ENCODE results near the gene ING1. TPM values are rescaled to one million over a fixed set of nuclear protein-coding genes. Genes with fewer than 3 reads are reported as not detected.

Gene ING1
- total and polyA plus RNA-seq, 2 donors: 15.8 to 19.6 TPM

DNA sequence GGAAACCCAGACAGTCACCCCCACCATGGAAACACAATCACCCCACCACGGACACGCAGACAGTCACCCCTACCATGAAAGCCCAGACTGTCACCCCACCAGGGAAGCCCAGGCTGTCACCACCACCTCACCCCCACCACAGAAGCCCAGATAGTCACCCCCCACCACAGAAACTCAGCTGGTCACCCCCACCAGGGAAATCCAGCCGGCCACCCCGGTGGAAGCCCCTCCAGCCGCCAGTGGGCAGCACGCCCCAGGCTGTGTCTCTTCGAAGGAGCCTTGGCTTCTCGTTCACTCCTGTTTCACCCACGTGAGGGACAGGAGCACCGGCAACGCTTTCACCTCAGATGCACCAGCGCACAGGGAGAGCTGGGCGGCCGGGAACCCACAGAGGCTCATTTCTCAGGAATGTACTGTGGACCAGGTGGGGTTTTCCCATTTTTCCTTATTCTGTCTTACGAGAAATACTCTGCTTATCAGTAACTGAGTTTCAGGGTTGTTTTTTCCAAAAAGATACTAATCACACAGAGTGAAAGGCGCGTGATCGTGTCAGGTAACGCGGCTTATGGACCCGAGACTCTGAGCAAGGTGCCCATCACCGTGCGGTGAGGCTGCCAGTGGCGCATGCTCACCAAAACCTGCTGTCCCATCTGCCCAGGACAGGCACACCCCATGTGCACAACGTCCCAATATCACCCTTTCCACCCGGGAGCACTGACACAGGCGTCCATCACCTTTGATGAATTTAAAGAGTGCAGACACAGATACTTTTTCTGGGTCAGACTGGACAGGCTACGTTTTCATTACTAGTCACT lies 35.6 kb upstream of the ING1 start:
- DNase-seq (ENCODE audit: low read depth in 6 of 9, low spot score in 9 of 9): no peak
- Histone ChIP-seq H3K27me3 (ENCODE audit: control insufficient read depth in 2 of 2, insufficient read depth in 1 of 2, low read length in 1 of 2) (no peaks in the 10 kb centered on the region), H3K4me1 (ENCODE audit: control insufficient read depth in 2 of 2, insufficient read depth in 2 of 2, low read length in 2 of 2) (no peaks in the 10 kb centered on the region), H3K9me3 (ENCODE audit: control insufficient read depth in 2 of 2, insufficient read depth in 1 of 2, low read length in 1 of 2) (no peaks in the 10 kb centered on the region), H3K36me3 (ENCODE audit: control insufficient read depth in 2 of 2, insufficient read depth in 2 of 2, low read length in 1 of 2) (peaks cover 31 to 45% of the 10 kb centered on the region in 2 donors), H3K27ac (ENCODE audit: low read depth in 1 of 2, low read length in 1 of 2) (no peak overlapping the region), H3K4me3 (ENCODE audit: low read length in 2 of 2) (no peak overlapping the region)
- WGBS: 96% methylated on average over 28 of the region's 28 CpGs

DNA sequence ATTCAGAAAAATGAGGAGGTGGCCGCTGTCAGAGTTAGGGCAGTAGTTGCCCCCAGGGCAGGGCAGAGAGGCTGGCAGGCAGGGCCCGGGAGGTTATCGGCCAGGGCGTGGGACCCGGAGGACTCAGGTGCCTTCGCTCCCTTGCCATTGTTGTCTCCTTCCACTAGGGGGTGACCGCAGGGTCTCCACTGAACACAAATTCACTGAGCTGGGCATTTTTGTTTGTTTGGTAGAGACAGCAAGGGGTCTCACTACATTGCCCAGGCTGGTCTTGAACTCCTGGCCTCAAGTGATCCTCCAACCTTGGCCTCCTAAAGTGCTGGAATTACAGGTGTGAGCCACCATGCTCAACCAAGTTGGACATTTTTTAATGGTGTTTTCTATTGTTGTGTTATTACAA lies 32.6 kb upstream of the ING1 start:
- peak in 1 of 9 donors; percentile 31 for DNase-seq (ENCODE audit: low read depth in 6 of 9, low spot score in 9 of 9)
- no peak overlapping the region for H3K4me3 ChIP-seq (ENCODE audit: low read length in 2 of 2)
- no peaks in the 10 kb centered on the region for H3K4me1 ChIP-seq (ENCODE audit: control insufficient read depth in 2 of 2, insufficient read depth in 2 of 2, low read length in 2 of 2)
- H3K27me3 ChIP-seq (ENCODE audit: control insufficient read depth in 2 of 2, insufficient read depth in 1 of 2, low read length in 1 of 2): no peaks in the 10 kb centered on the region
- WGBS: 97% methylated on average over 7 of the region's 7 CpGs
- no peaks in the 10 kb centered on the region for H3K9me3 ChIP-seq (ENCODE audit: control insufficient read depth in 2 of 2, insufficient read depth in 1 of 2, low read length in 1 of 2)
- H3K36me3 ChIP-seq (ENCODE audit: control insufficient read depth in 2 of 2, insufficient read depth in 2 of 2, low read length in 1 of 2): peaks cover 39 to 59% of the 10 kb centered on the region in 2 donors
- H3K27ac ChIP-seq (ENCODE audit: low read depth in 1 of 2, low read length in 1 of 2): no peak overlapping the region

- H3K36me3 ChIP-seq (ENCODE audit: control insufficient read depth in 2 of 2, insufficient read depth in 2 of 2, low read length in 1 of 2): peaks cover 37 to 58% of the 10 kb centered on the region in 2 donors
- H3K4me3 ChIP-seq (ENCODE audit: low read length in 2 of 2): no peak overlapping the region
- H3K4me1 ChIP-seq (ENCODE audit: control insufficient read depth in 2 of 2, insufficient read depth in 2 of 2, low read length in 2 of 2): no peaks in the 10 kb centered on the region
- H3K27me3 ChIP-seq (ENCODE audit: control insufficient read depth in 2 of 2, insufficient read depth in 1 of 2, low read length in 1 of 2): no peaks in the 10 kb centered on the region
- WGBS: 91% methylated on average over 15 of the region's 15 CpGs
- no peak overlapping the region for H3K27ac ChIP-seq (ENCODE audit: low read depth in 1 of 2, low read length in 1 of 2)
- H3K9me3 ChIP-seq (ENCODE audit: control insufficient read depth in 2 of 2, insufficient read depth in 1 of 2, low read length in 1 of 2): no peaks in the 10 kb centered on the region
- no peak for DNase-seq (ENCODE audit: low read depth in 6 of 9, low spot score in 9 of 9)
Observed at GRCh38 chr13:110681868-110682550, 31.5 kb upstream of the ING1 start.

GRCh38 chr13:110682746-110683145 lies 30.8 kb upstream of the ING1 start:
- Histone ChIP-seq H3K27me3 (ENCODE audit: control insufficient read depth in 2 of 2, insufficient read depth in 1 of 2, low read length in 1 of 2) (no peaks in the 10 kb centered on the region), H3K36me3 (ENCODE audit: control insufficient read depth in 2 of 2, insufficient read depth in 2 of 2, low read length in 1 of 2) (peaks cover 39 to 54% of the 10 kb centered on the region in 2 donors), H3K4me1 (ENCODE audit: control insufficient read depth in 2 of 2, insufficient read depth in 2 of 2, low read length in 2 of 2) (no peaks in the 10 kb centered on the region), H3K27ac (ENCODE audit: low read depth in 1 of 2, low read length in 1 of 2) (no peak overlapping the region), H3K9me3 (ENCODE audit: control insufficient read depth in 2 of 2, insufficient read depth in 1 of 2, low read length in 1 of 2) (no peaks in the 10 kb centered on the region), H3K4me3 (ENCODE audit: low read length in 2 of 2) (no peak overlapping the region)
- WGBS: 94% methylated on average over 12 of the region's 12 CpGs
- no peak for DNase-seq (ENCODE audit: low read depth in 6 of 9, low spot score in 9 of 9)

DNA sequence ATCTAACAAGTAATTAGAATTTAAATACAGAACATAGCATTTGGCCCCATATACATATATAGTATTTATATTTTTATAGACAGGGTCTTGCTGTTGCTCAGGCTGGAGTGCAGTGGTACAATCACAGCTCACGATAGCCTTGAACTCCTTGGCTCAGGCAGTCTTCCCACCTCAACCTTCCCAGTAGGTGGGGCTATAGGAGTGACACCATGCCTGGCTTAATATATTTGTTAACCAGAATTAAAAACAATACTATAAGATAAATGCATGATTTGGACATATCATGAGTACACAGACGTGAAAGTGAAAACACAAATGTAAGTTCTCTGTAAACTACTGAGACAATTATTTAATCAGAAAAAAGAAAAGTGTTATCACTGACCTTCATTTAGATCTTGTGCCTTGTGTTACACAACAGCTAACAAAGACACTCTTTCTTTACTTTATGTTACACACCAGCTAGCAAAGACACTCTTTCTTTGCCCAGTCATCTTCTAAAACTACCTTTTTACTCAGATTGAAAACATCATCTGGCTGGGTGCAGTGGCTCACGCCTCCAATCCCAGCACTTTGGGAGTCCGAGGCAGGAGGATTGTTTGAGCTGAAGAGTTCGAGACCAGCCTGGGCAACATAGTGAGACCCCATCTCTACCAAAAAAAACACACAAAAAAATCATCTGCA lies 30.2 kb upstream of the ING1 start:
- peak in 2 of 9 donors; percentile 10 to 43 for DNase-seq (ENCODE audit: low read depth in 6 of 9, low spot score in 9 of 9)
- Histone ChIP-seq H3K27me3 (ENCODE audit: control insufficient read depth in 2 of 2, insufficient read depth in 1 of 2, low read length in 1 of 2) (no peaks in the 10 kb centered on the region), H3K4me1 (ENCODE audit: control insufficient read depth in 2 of 2, insufficient read depth in 2 of 2, low read length in 2 of 2) (no peaks in the 10 kb centered on the region), H3K4me3 (ENCODE audit: low read length in 2 of 2) (no peak overlapping the region), H3K9me3 (ENCODE audit: control insufficient read depth in 2 of 2, insufficient read depth in 1 of 2, low read length in 1 of 2) (no peaks in the 10 kb centered on the region), H3K36me3 (ENCODE audit: control insufficient read depth in 2 of 2, insufficient read depth in 2 of 2, low read length in 1 of 2) (peaks cover 42 to 55% of the 10 kb centered on the region in 2 donors), H3K27ac (ENCODE audit: low read depth in 1 of 2, low read length in 1 of 2) (no peak overlapping the region)
- 96% methylated on average over 5 of the region's 5 CpGs for WGBS

- WGBS: 98% methylated on average over 5 of the region's 5 CpGs
- no peak for DNase-seq (ENCODE audit: low read depth in 6 of 9, low spot score in 9 of 9)
- no peak overlapping the region for H3K27ac ChIP-seq (ENCODE audit: low read depth in 1 of 2, low read length in 1 of 2)
- no peaks in the 10 kb centered on the region for H3K9me3 ChIP-seq (ENCODE audit: control insufficient read depth in 2 of 2, insufficient read depth in 1 of 2, low read length in 1 of 2)
- H3K4me1 ChIP-seq (ENCODE audit: control insufficient read depth in 2 of 2, insufficient read depth in 2 of 2, low read length in 2 of 2): no peaks in the 10 kb centered on the region
- H3K36me3 ChIP-seq (ENCODE audit: control insufficient read depth in 2 of 2, insufficient read depth in 2 of 2, low read length in 1 of 2): peaks cover 42 to 49% of the 10 kb centered on the region in 2 donors
- no peaks in the 10 kb centered on the region for H3K27me3 ChIP-seq (ENCODE audit: control insufficient read depth in 2 of 2, insufficient read depth in 1 of 2, low read length in 1 of 2)
- H3K4me3 ChIP-seq (ENCODE audit: low read length in 2 of 2): no peak overlapping the region
Observed at GRCh38 chr13:110683921-110684320, 29.6 kb upstream of the ING1 start.

DNA sequence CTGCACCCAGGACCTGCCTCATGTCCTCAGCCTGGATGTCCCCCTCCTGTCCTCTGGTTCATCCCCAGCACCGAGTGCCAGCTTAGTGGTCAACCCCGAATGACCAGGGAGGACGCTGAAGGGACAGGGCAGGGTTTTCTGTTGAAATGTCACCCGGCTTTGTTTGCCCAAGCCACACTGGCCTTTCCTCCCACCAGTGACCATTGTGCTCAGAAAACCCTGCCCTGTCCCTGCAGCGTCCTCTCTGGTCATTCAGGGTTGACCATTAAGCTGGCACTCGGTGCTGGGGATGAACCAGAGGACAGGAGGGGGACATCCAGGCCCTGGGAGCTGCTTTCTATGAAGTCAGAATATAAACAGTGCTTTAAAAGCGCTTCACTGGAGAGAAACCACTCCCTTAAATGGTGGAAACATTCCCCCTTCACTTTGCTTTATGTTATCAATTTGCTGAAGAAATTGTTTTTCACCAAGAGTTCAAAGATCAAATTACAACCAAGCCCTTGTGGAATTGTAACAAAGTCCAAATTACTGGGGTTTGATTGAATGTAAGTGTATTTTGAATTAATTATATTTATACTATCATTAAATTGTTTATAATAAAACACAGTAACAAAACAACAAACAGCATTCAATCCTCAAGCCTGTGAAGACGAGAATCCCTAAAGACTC lies 29.0 kb upstream of the ING1 start:
- DNase-seq (ENCODE audit: low read depth in 6 of 9, low spot score in 9 of 9): no peak
- H3K4me3 ChIP-seq (ENCODE audit: low read length in 2 of 2): no peak overlapping the region
- H3K36me3 ChIP-seq (ENCODE audit: control insufficient read depth in 2 of 2, insufficient read depth in 2 of 2, low read length in 1 of 2): peaks cover 41 to 53% of the 10 kb centered on the region in 2 donors
- no peaks in the 10 kb centered on the region for H3K27me3 ChIP-seq (ENCODE audit: control insufficient read depth in 2 of 2, insufficient read depth in 1 of 2, low read length in 1 of 2)
- no peaks in the 10 kb centered on the region for H3K4me1 ChIP-seq (ENCODE audit: control insufficient read depth in 2 of 2, insufficient read depth in 2 of 2, low read length in 2 of 2)
- no peaks in the 10 kb centered on the region for H3K9me3 ChIP-seq (ENCODE audit: control insufficient read depth in 2 of 2, insufficient read depth in 1 of 2, low read length in 1 of 2)
- WGBS: 98% methylated on average over 8 of the region's 8 CpGs
- H3K27ac ChIP-seq (ENCODE audit: low read depth in 1 of 2, low read length in 1 of 2): no peak overlapping the region

GRCh38 chr13:110685305-110686020 lies 28.0 kb upstream of the ING1 start:
- Histone ChIP-seq H3K36me3 (ENCODE audit: control insufficient read depth in 2 of 2, insufficient read depth in 2 of 2, low read length in 1 of 2) (peaks cover 44 to 56% of the 10 kb centered on the region in 2 donors), H3K27me3 (ENCODE audit: control insufficient read depth in 2 of 2, insufficient read depth in 1 of 2, low read length in 1 of 2) (no peaks in the 10 kb centered on the region), H3K27ac (ENCODE audit: low read depth in 1 of 2, low read length in 1 of 2) (no peak overlapping the region), H3K4me1 (ENCODE audit: control insufficient read depth in 2 of 2, insufficient read depth in 2 of 2, low read length in 2 of 2) (no peaks in the 10 kb centered on the region), H3K9me3 (ENCODE audit: control insufficient read depth in 2 of 2, insufficient read depth in 1 of 2, low read length in 1 of 2) (no peaks in the 10 kb centered on the region), H3K4me3 (ENCODE audit: low read length in 2 of 2) (no peak overlapping the region)
- no peak for DNase-seq (ENCODE audit: low read depth in 6 of 9, low spot score in 9 of 9)
- 97% methylated on average over 11 of the region's 11 CpGs for WGBS

Measured in thymus (tissue), 11 donors.